ENCODE measurements around the gene KSR1. TPM values are rescaled to one million over a fixed set of nuclear protein-coding genes. Genes with fewer than 3 reads are reported as not detected.

KSR1 gene
- total and polyA plus RNA-seq, 10 of the 15 experiments (the other 5 are each of a cell fraction or from before 2014, with no cell fraction given), result 0.97 to 66.6 (median 22.9) TPM

DNA sequence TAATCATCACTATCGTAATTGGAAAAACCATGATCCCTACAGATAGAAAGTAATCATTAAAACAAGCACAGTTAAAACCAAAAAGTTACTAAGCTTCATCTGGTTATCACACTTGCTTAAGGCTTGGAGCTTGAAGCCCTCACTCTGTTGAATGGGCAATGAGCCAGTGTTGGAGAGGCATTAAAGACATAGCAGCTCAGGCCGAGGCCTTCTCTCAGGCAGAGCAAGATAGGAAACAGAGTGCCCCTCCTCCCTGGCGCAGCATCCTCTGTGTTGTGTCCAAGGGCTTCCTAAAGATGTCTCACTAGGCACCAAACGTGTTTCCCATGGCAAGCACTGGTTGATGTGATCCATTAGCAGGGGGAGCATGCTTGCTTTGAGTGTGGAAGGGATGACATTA lies 139.8 kb downstream of the KSR1 start (continued):
- no peak for TF ChIP-seq FOXK2 (IDR thresholded peaks at IDR 0.05)

DNA sequence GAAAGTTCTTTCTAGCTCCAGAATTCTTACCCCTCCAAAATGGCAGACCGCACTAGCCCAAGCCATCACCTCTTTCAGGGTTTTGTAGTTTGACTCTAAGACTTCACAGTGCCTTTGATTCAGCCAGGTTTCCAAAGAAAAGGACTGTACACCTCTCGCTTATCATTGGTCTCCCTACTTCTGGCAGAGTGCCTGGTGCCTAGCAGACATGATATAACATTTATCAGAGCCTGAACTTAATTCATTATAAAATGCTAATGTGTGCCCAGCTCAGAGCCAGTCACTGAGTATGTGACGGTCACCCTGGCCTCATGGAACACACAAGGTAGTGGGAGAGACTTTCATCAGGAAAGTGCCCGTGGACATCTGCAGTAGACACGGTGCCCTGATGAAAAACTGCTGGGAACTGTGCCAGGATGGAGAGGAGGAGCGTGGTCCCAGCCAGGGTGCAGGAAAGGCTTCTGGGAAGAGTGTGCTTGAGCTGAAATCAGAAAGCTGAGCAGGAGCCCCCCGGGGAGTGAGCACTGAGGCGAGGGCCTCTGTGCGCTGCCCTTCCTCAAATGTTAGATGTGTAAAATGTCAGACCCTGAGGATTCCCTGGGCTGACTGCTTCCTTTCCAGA lies 140.4 kb downstream of the KSR1 start:
- no peak for ATAC-seq
- Histone ChIP-seq H3K27me3 (replicated peaks in 1 of 2; ENCODE audit: control insufficient read depth in 2 of 2, insufficient read depth in 2 of 2, low read length in 1 of 2) (no peaks in the 10 kb centered on the region), H2AFZ (ENCODE audit: control insufficient read depth, low read depth, low read length) (no peak overlapping the region), H3K79me2 (ENCODE audit: control insufficient read depth, insufficient read depth, low read length) (no peaks in the 10 kb centered on the region), H3K4me1 (ENCODE audit: control insufficient read depth, insufficient read depth, low read length) (no peaks in the 10 kb centered on the region), H3K36me3 (ENCODE audit: control insufficient read depth in 2 of 2, insufficient read depth in 2 of 2, low read length in 1 of 2) (peaks cover 7 to 31% of the 10 kb centered on the region in 2 experiments; a peak in 3 of 4 replicates), H3K9me3 (replicated peaks; ENCODE audit: control insufficient read depth, insufficient read depth, low read length) (no peaks in the 10 kb centered on the region), H3K4me2 (ENCODE audit: control insufficient read depth, insufficient read depth) (no peak overlapping the region), H3K9ac (ENCODE audit: control insufficient read depth, insufficient read depth, low read length) (no peak overlapping the region), H3K27ac (ENCODE audit: control insufficient read depth, insufficient read depth) (no peak overlapping the region), H4K20me1 (ENCODE audit: control insufficient read depth, insufficient read depth) (no peaks in the 10 kb centered on the region), H3K4me3 (no peak overlapping the region)
- in situ Hi-C loops (cut with MboI) (loop anchor here (5.0 kb wide), 3 partner anchors 139 to 244 kb away; partner anchors contain the start of gene KSR1), intact Hi-C loops (cut with micrococcal nuclease; ENCODE audit: unreplicated experiment) (no loop called here)
- DNase-seq (ENCODE audit: low read depth, low spot score), result no peak
- ChIA-PET RAD21 (ENCODE audit: unreplicated experiment) (interaction anchor here (1.2 to 4.2 kb wide), 3 partner anchors 19 to 216 kb away, joined by 3 to 54 read pairs (median 3); no protein-coding TSS in a partner anchor), SMC1A (ENCODE audit: uncharacterized antibody, unreplicated experiment) (interaction anchor here (0.6 to 1.2 kb wide), 3 partner anchors 22 to 360 kb away, joined by 3 read pairs; no protein-coding TSS in a partner anchor), CTCF (interaction anchor here (1.3 to 9.1 kb wide), 6 partner anchors 23 to 360 kb away, joined by 4 to 129 read pairs (median 6); partner anchors contain the start of gene KSR1), POLR2A (no interaction called here)
- TF ChIP-seq YBX1 (IDR thresholded peaks at IDR 0.05) (no peak), POLR2A (IDR thresholded peaks at IDR 0.05; ENCODE audit: low read depth, low read length) (no peak), NFYA (IDR thresholded peaks at IDR 0.05; ENCODE audit: borderline replicate concordance, low read depth, low read length) (no peak), YY1 (IDR thresholded peaks at IDR 0.05; ENCODE audit: low read depth, low read length) (no peak), PML (IDR thresholded peaks at IDR 0.05; ENCODE audit: low read length) (no peak), SREBF1 (IDR thresholded peaks at IDR 0.05; ENCODE audit: low read length) (no peak), ZNF687 (IDR thresholded peaks at IDR 0.05) (no peak), E2F4 (IDR thresholded peaks at IDR 0.05; ENCODE audit: low read depth, low read length) (no peak), ZBED1 (IDR thresholded peaks at IDR 0.05; ENCODE audit: borderline replicate concordance) (no peak), IKZF2 (IDR thresholded peaks at IDR 0.05) (no peak), REST (IDR thresholded peaks at IDR 0.05; ENCODE audit: low read depth, low read length) (no peak)
- BruUV-seq (replicated peaks), result no TSS peak
- FAIRE-seq, result no peak
- WGBS (ENCODE audit: insufficient coverage, insufficient replicate concordance, low lambda C conversion rate, missing lambda C conversion rate), result 88% methylated on average over 9 of the region's 9 CpGs

All from GM12878 (cell line).